ENCODE results near the gene PFKM.

PFKM gene

DNA sequence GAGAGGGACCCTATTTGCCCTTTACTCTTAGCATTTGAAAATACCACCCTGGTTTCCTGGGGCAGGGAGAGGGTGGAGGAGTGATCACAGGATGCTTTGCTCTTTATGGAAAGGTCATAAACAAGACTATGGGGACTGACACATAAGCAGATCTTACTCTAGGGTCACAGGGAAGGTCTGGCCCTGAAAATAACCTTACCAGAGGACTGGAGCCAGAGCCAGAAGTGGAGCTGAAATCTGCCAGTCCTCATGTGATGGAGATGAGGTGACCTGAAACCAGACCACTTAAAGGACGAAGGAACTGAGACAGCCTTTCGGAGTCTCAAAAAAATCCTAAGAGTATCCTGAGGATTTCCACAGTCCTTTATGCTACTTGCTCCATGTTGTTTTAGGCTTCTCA lies 12.4 kb downstream of the PFKM start:
- TF ChIP-seq, protein P1, sequence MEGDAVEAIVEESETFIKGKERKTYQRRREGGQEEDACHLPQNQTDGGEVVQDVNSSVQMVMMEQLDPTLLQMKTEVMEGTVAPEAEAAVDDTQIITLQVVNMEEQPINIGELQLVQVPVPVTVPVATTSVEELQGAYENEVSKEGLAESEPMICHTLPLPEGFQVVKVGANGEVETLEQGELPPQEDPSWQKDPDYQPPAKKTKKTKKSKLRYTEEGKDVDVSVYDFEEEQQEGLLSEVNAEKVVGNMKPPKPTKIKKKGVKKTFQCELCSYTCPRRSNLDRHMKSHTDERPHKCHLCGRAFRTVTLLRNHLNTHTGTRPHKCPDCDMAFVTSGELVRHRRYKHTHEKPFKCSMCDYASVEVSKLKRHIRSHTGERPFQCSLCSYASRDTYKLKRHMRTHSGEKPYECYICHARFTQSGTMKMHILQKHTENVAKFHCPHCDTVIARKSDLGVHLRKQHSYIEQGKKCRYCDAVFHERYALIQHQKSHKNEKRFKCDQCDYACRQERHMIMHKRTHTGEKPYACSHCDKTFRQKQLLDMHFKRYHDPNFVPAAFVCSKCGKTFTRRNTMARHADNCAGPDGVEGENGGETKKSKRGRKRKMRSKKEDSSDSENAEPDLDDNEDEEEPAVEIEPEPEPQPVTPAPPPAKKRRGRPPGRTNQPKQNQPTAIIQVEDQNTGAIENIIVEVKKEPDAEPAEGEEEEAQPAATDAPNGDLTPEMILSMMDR (IDR thresholded peaks at IDR 0.05; ENCODE audit: insufficient read depth, low read length, poor library complexity, severe bottlenecking) = no peak
- Histone ChIP-seq H3K36me3 (ENCODE audit: control insufficient read depth, insufficient read depth, low read length) (peaks cover 30% of the 10 kb centered on the region), H3K27me3 (replicated peaks; ENCODE audit: control insufficient read depth, insufficient read depth, low read length) (no peaks in the 10 kb centered on the region), H3K4me3 (replicated peaks; ENCODE audit: low read depth, low read length) (no peak overlapping the region)
- DNase-seq (ENCODE audit: extremely low read depth, insufficient read length) = no peak

DNA sequence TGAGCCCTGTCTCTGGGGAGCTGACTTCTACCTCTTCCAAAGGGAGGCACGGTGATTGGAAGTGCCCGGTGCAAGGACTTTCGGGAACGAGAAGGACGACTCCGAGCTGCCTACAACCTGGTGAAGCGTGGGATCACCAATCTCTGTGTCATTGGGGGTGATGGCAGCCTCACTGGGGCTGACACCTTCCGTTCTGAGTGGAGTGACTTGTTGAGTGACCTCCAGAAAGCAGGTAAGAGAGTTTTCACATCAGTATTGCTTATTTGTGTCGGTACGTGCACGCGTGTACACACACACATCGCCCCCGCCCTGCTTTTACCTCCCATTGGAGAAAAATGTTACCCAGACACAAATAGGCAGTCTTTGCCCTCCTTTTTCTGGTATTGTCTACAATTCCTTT lies 13.7 kb downstream of the PFKM start:
- Histone ChIP-seq H3K4me3 (replicated peaks; ENCODE audit: low read depth, low read length) (no peak overlapping the region), H3K27me3 (replicated peaks; ENCODE audit: control insufficient read depth, insufficient read depth, low read length) (no peaks in the 10 kb centered on the region), H3K36me3 (ENCODE audit: control insufficient read depth, insufficient read depth, low read length) (peaks cover 29% of the 10 kb centered on the region)
- no peak for DNase-seq (ENCODE audit: extremely low read depth, insufficient read length)
- TF ChIP-seq, protein P1 (IDR thresholded peaks at IDR 0.05; ENCODE audit: insufficient read depth, low read length, poor library complexity, severe bottlenecking) = no peak

DNA sequence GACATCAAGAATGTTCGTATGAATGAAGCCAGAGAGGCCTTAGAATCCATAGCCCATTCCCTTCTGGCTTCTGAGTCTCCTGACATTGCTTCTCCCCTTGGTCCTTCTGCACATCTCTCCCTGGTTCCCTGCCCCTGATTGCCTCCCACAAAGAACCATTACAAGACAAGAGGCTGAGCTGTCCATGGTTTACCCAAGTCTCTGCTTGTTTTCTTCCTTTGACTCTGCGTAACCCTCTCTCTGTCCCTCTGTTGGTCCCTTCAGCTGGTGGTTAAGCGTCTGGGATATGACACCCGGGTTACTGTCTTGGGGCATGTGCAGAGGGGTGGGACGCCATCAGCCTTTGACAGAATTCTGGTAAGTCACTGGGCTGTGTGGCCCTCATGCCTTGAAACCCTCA lies 15.9 kb downstream of the PFKM start:
- Histone ChIP-seq H3K36me3 (ENCODE audit: control insufficient read depth, insufficient read depth, low read length) (peaks cover 34% of the 10 kb centered on the region), H3K27me3 (replicated peaks; ENCODE audit: control insufficient read depth, insufficient read depth, low read length) (no peaks in the 10 kb centered on the region), H3K4me3 (replicated peaks; ENCODE audit: low read depth, low read length) (no peak overlapping the region)
- TF ChIP-seq, protein P1 (IDR thresholded peaks at IDR 0.05; ENCODE audit: insufficient read depth, low read length, poor library complexity, severe bottlenecking) = no peak
- no peak for DNase-seq (ENCODE audit: extremely low read depth, insufficient read length)

DNA sequence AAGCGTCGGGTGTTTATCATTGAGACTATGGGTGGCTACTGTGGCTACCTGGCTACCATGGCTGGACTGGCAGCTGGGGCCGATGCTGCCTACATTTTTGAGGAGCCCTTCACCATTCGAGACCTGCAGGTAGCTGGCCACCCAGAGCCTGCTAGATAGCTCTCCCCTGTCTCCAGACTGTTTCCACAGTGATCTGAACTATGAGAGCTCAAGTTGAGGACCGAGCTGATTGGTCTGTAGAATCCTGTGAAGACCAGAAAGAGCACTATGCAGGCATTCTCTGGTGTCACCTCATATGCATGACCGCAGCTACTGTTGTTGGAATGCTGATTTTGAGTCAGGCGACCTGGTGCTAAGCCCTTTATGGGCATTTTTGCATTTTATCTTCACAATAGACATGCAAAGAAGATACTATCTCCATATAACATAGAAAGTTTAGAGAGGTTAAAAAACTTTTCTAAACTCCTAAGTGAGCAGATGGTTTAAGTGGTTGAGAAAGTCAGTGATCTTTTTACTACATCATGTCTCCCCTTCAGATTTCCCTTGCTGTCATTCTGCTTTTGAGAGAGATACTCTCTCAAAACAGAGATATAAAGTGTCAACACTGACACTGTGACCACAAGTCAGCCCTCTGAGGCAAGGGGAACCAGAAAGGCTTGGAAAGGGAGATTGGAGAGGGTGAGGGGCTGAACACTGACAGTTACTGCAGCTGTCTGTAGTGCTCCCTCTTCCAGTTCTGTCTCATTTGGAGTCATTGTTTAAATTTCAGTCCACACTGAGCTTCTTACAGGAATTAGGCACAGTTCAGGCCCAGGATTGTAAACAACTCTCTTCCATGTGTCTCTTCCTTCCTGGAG lies 23.9 kb downstream of the PFKM start:
- DNase-seq (ENCODE audit: extremely low read depth, insufficient read length) = no peak
- Histone ChIP-seq H3K4me3 (replicated peaks; ENCODE audit: low read depth, low read length) (no peak overlapping the region), H3K27me3 (replicated peaks; ENCODE audit: control insufficient read depth, insufficient read depth, low read length) (no peaks in the 10 kb centered on the region), H3K36me3 (ENCODE audit: control insufficient read depth, insufficient read depth, low read length) (peaks cover 40% of the 10 kb centered on the region)
- TF ChIP-seq, protein P1 (IDR thresholded peaks at IDR 0.05; ENCODE audit: insufficient read depth, low read length, poor library complexity, severe bottlenecking) = no peak

DNA sequence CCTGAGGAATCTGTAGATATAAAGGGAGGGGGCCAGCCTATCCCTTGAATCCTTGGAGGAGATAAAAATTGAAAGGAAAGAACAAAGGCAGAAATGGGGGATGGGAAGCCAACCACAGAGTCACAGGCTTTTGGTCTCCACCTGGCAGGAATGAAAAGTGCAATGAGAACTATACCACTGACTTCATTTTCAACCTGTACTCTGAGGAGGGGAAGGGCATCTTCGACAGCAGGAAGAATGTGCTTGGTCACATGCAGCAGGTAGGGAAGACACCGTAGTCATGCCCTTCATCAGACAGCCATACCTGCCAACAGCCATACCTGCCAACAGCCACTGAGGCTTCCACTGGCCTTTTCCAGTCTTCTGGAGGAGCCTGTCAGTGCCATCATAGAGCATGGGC lies 24.7 kb downstream of the PFKM start:
- no peak for DNase-seq (ENCODE audit: extremely low read depth, insufficient read length)
- TF ChIP-seq, protein P1 (IDR thresholded peaks at IDR 0.05; ENCODE audit: insufficient read depth, low read length, poor library complexity, severe bottlenecking) = no peak
- Histone ChIP-seq H3K36me3 (ENCODE audit: control insufficient read depth, insufficient read depth, low read length) (peaks cover 39% of the 10 kb centered on the region), H3K27me3 (replicated peaks; ENCODE audit: control insufficient read depth, insufficient read depth, low read length) (no peaks in the 10 kb centered on the region), H3K4me3 (replicated peaks; ENCODE audit: low read depth, low read length) (no peak overlapping the region)
